DOHH2 (cell line): ENCODE data around the gene RAB7A.

Source experiments
- CTCF ChIP-seq: fragments of 200-600 bp; sonication (generic); IDR thresholded peaks from one replicate; pipeline ENCODE4 v1.5.1; 2014; ENCODE audit warnings: antibody characterized with exemption, mild to moderate bottlenecking, low read depth, low read length; ENCODE audit not compliant: poor library complexity, severe bottlenecking
- EZH2phosphoT487 ChIP-seq: fragments of 200-600 bp; sonication (generic); IDR thresholded peaks from 2 replicates; pipeline ENCODE4 v1.6.1; 2017; ENCODE audit warnings: borderline replicate concordance, mild to moderate bottlenecking, antibody characterized with exemption, low read length, moderate library complexity, mixed read lengths

- TF ChIP-seq CTCF: no peak
- TF ChIP-seq EZH2phosphoT487: no peak
Observed at GRCh38 chr3:128701342-128702212, 24.4 kb upstream of the RAB7A start.
